Measurements from ENCODE around the gene ASIC4. TPM values are rescaled to one million over a fixed set of nuclear protein-coding genes. Genes with fewer than 3 reads are reported as not detected.

ASIC4 gene
- total and polyA plus RNA-seq, 7 experiments from 2014 or later, result 0.12 to 0.49 (median 0.17) TPM; not detected in 3

DNA sequence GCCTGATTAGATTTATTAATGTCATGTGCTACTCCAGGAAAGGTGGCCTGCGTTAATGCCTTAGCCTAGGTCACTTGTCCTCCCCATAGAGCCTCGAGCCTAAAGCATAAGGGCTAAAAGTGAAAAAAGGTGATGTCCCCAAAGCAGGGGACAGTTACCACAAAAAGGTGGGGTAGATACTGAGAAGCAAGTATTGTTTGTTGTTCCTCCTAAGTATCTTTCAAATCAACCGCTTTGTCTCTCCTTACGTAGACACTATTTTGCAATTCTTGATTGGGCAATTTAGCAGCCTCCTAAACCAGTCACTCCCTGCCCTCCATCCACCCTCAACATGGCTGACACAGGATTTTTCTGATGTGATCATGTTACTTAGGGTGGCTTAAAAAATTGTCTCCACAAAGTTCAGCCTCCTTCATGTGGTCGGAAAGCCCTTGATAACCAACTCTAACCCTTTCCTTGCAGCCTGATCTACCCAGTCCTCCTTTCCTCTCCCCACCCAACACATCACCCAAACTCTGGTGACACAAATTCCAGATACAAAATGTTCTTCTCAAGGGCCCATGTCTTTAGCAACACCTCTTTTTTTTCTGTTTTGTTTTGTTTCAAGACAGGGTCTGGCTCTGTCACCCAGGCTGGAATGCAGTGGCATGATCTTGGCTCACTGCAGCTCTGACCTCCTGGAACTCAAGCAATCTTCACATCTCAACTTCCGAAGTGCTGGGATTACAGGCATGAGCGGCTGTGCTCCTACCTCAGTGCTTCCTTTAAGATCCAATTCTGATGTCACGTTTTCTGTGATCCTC is 64.7 kb downstream of the ASIC4 start:
- no peak overlapping the region for H3K4me3 ChIP-seq (ENCODE audit: low read length)
- H3K27ac Mint-ChIP-seq, result no peak overlapping the region
- no peaks in the 10 kb centered on the region for H3K36me3 Mint-ChIP-seq
- H3K27ac ChIP-seq (ENCODE audit: low read depth, low read length), result no peak overlapping the region
- no peak overlapping the region for H3K4me3 Mint-ChIP-seq
- H3K36me3 ChIP-seq (ENCODE audit: control insufficient read depth in 2 of 3, insufficient read depth in 3 of 3, low read length in 3 of 3), result no peaks in the 10 kb centered on the region
- no peaks in the 10 kb centered on the region for H3K9me3 Mint-ChIP-seq
- peaks cover 9 to 33% (median 18%) of the 10 kb centered on the region in 5 donors for H3K27me3 Mint-ChIP-seq
- H3K9me3 ChIP-seq (ENCODE audit: control insufficient read depth in 2 of 3, low read length in 3 of 3), result no peaks in the 10 kb centered on the region
- ATAC-seq, result peak; percentile 67
- H3K27me3 ChIP-seq (ENCODE audit: control insufficient read depth in 2 of 2, insufficient read depth in 2 of 2, low read length in 2 of 2), result no peaks in the 10 kb centered on the region
- ChIA-PET CTCF (no interaction called here), POLR2A (no interaction called here)
- DNase-seq, result no peak
- intact Hi-C loops (cut with micrococcal nuclease), result no loop called here
- peaks cover 0 to 3% (median 0%) of the 10 kb centered on the region in 7 donors for H3K4me1 Mint-ChIP-seq
- no peaks in the 10 kb centered on the region for H3K4me1 ChIP-seq (ENCODE audit: control insufficient read depth in 2 of 2, insufficient read depth in 2 of 2, low read length in 2 of 2)

DNA sequence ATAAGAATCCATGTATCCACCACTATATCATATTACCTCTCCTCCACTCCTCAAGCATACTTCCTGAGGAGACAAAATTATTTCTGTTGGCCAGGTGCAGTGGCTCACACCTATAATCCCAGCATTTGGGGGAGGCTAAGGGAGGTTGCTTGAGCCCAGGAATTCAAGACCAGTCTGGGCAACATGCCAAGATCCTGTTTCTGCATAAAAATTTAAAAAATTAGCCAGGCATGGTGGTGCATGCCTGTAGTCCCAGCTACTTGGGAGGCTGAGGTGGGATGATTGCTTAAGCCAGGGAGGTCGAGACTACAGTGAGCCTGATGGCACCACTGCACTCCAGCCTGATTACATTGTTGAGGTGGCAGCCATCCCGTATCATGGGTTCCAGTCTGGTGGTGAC is 67.1 kb downstream of the ASIC4 start:
- DNase-seq, result no peak
- ATAC-seq, result no peak
- H3K27ac Mint-ChIP-seq, result no peak overlapping the region
- peaks cover 0 to 1% (median 0%) of the 10 kb centered on the region in 7 donors for H3K4me1 Mint-ChIP-seq
- H3K4me1 ChIP-seq (ENCODE audit: control insufficient read depth in 2 of 2, insufficient read depth in 2 of 2, low read length in 2 of 2), result no peaks in the 10 kb centered on the region
- no peak overlapping the region for H3K4me3 ChIP-seq (ENCODE audit: low read length)
- H3K4me3 Mint-ChIP-seq, result no peak overlapping the region
- no peaks in the 10 kb centered on the region for H3K36me3 Mint-ChIP-seq
- H3K36me3 ChIP-seq (ENCODE audit: control insufficient read depth in 2 of 3, insufficient read depth in 3 of 3, low read length in 3 of 3), result no peaks in the 10 kb centered on the region
- H3K27ac ChIP-seq (ENCODE audit: low read depth, low read length), result no peak overlapping the region
- no peaks in the 10 kb centered on the region for H3K27me3 ChIP-seq (ENCODE audit: control insufficient read depth in 2 of 2, insufficient read depth in 2 of 2, low read length in 2 of 2)
- intact Hi-C loops (cut with micrococcal nuclease), result no loop called here
- ChIA-PET CTCF (no interaction called here), POLR2A (no interaction called here)
- no peaks in the 10 kb centered on the region for H3K9me3 ChIP-seq (ENCODE audit: control insufficient read depth in 2 of 3, low read length in 3 of 3)
- H3K9me3 Mint-ChIP-seq, result no peaks in the 10 kb centered on the region
- H3K27me3 Mint-ChIP-seq, result peaks cover 6 to 25% (median 12%) of the 10 kb centered on the region in 5 donors

Small RNAs within 50 kb of the gene (microRNA-seq; reads per million reads assigned to microRNA genes)
- gene MIR3132 (ENCODE audit: borderline microRNAs expressed), result not detected

Other genes with a start within 250 kb of the ASIC4 start
- gene DNAJB2, start 235.1 kb upstream of the ASIC4 start, total RNA-seq, result 100 to 1,000 TPM in 4 of 5 experiments, 10 to 100 TPM in 1; 50.8 to 134 (median 113) TPM
- gene DNAJB2, start 235.1 kb upstream of the ASIC4 start, polyA plus RNA-seq, result 1 to 10 TPM; 6.7 to 7.7 TPM
- gene PTPRN, start 205.1 kb upstream of the ASIC4 start, total RNA-seq, result under 1 TPM in 1 of 5 experiments, not detected in 4; 0.48 TPM
- gene PTPRN, start 205.1 kb upstream of the ASIC4 start, polyA plus RNA-seq, result not detected
- not detected for gene RESP18, start 181.7 kb upstream of the ASIC4 start, total RNA-seq
- not detected for gene RESP18, start 181.7 kb upstream of the ASIC4 start, polyA plus RNA-seq
- 100 to 1,000 TPM in 1 of 5 experiments, 10 to 100 TPM in 4; 72.3 to 115 (median 73.9) TPM for gene DNPEP, start 126.6 kb upstream of the ASIC4 start, total RNA-seq
- 10 to 100 TPM; 57.5 to 61.2 TPM for gene DNPEP, start 126.6 kb upstream of the ASIC4 start, polyA plus RNA-seq
- gene DES, start 96.1 kb upstream of the ASIC4 start, total RNA-seq, result 1 to 10 TPM in 1 of 5 experiments, not detected in 4; 1.5 TPM
- not detected for gene DES, start 96.1 kb upstream of the ASIC4 start, polyA plus RNA-seq
- 10 to 100 TPM in 4 of 5 experiments, under 1 TPM in 1; 0.41 to 23.2 (median 15.0) TPM for gene SPEG, start 79.6 kb upstream of the ASIC4 start, total RNA-seq
- gene SPEG, start 79.6 kb upstream of the ASIC4 start, polyA plus RNA-seq, result under 1 TPM; 0.26 to 0.76 TPM
- 10 to 100 TPM; 22.4 to 58.3 (median 37.2) TPM for gene GMPPA, start 15.6 kb upstream of the ASIC4 start, total RNA-seq
- 10 to 100 TPM; 11.8 to 23.8 TPM for gene GMPPA, start 15.6 kb upstream of the ASIC4 start, polyA plus RNA-seq
- gene CHPF, start 29.3 kb downstream of the ASIC4 start, total RNA-seq, result 10 to 100 TPM in 1 of 5 experiments, 1 to 10 TPM in 4; 4.3 to 15.3 (median 5.7) TPM
- gene CHPF, start 29.3 kb downstream of the ASIC4 start, polyA plus RNA-seq, result 1 to 10 TPM; 4.1 to 7.8 TPM
- gene TMEM198, start 29.5 kb downstream of the ASIC4 start, total RNA-seq, result under 1 TPM in 4 of 5 experiments, not detected in 1; 0.45 to 0.69 (median 0.50) TPM
- gene TMEM198, start 29.5 kb downstream of the ASIC4 start, polyA plus RNA-seq, result not detected
- 1 to 10 TPM in 2 of 5 experiments, under 1 TPM in 1, not detected in 2; 0.19 to 7.1 (median 4.0) TPM for gene OBSL1, start 57.1 kb downstream of the ASIC4 start, total RNA-seq
- not detected for gene OBSL1, start 57.1 kb downstream of the ASIC4 start, polyA plus RNA-seq
- under 1 TPM in 1 of 5 experiments, not detected in 4; 0.21 TPM for gene INHA, start 57.8 kb downstream of the ASIC4 start, total RNA-seq
- gene INHA, start 57.8 kb downstream of the ASIC4 start, polyA plus RNA-seq, result not detected
- 10 to 100 TPM; 33.6 to 46.4 (median 42.6) TPM for gene STK11IP, start 83.4 kb downstream of the ASIC4 start, total RNA-seq
- gene STK11IP, start 83.4 kb downstream of the ASIC4 start, polyA plus RNA-seq, result 10 to 100 TPM in 1 of 2 donors, 1 to 10 TPM in 1; 6.8 to 13.0 TPM
- 1 to 10 TPM in 1 of 5 experiments, under 1 TPM in 2, not detected in 2; 0.19 to 3.4 (median 0.34) TPM for gene SLC4A3, start 113.1 kb downstream of the ASIC4 start, total RNA-seq
- not detected for gene SLC4A3, start 113.1 kb downstream of the ASIC4 start, polyA plus RNA-seq

Data from naive thymus-derived CD4-positive, alpha-beta T cell (primary cell).